Right lobe of liver (tissue), 4 donors: ENCODE measurements around the gene DOCK2.

Experiments
- POLR2A ChIP-seq: fragments of 450-650 bp; IDR thresholded peaks from one replicate; pipeline ENCODE4 v1.6.1; 2017; ENCODE audit warnings: antibody characterized with exemption, mild to moderate bottlenecking
- TF ChIP-seq, protein P1 (sequence below), 4 donors: fragments of 200-600 bp in 3 of 4; fragments of 450-650 bp in 1 of 4; IDR thresholded peaks; one replicate each; pipeline versions ENCODE4 v1.5.1 to v1.8.0; 2016 to 2022; ENCODE audit warnings: antibody characterized with exemption in 4 of 4, mild to moderate bottlenecking in 2 of 4
- donor health status: DM: no; HTN: no; CAD: no.
- donor health status: DM: no; HTN: no; CAD: no.
- donor health status: DM: no; HTN: yes; CAD: no.

DNA sequence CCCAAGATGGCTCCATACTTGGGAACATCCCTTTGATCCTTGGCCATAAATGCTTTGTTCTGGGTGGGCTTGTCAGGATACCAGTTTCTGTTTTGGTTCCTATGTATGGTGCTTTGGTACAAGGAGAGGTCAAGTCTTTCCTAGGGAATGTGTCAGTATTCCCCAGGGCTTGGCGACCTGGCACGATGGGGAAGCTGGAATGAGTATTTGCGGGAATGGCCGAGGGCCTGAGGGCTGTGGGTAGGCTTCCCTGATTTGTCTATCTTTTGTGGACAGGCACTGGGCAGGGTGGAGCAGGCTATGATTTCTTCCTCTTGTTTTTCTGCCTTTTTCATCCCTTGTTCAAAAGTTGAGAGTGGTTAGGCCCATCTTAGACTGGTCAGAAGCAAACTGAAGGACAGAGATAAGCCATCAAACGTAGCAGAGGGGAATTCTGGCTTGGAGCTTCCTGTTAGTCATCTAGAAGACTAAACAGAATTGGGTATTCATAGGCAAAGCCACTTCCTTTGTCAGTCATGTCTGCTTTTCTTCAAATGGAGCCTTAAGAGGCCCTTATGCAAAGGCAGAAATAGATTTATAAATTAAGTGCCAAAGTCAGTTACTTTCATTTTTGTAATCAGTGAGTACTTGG is 13.7 kb downstream of the DOCK2 start:
- TF ChIP-seq, protein P1, sequence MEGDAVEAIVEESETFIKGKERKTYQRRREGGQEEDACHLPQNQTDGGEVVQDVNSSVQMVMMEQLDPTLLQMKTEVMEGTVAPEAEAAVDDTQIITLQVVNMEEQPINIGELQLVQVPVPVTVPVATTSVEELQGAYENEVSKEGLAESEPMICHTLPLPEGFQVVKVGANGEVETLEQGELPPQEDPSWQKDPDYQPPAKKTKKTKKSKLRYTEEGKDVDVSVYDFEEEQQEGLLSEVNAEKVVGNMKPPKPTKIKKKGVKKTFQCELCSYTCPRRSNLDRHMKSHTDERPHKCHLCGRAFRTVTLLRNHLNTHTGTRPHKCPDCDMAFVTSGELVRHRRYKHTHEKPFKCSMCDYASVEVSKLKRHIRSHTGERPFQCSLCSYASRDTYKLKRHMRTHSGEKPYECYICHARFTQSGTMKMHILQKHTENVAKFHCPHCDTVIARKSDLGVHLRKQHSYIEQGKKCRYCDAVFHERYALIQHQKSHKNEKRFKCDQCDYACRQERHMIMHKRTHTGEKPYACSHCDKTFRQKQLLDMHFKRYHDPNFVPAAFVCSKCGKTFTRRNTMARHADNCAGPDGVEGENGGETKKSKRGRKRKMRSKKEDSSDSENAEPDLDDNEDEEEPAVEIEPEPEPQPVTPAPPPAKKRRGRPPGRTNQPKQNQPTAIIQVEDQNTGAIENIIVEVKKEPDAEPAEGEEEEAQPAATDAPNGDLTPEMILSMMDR (IDR thresholded peaks at IDR 0.05) = no peak
- no peak for TF ChIP-seq POLR2A
